Ishikawa (cell line): ENCODE data around the gene ALKBH8.

ENCODE experiments used
- CEBPB ChIP-seq: IDR thresholded peaks from 2 replicates; pipeline ENCODE4 v1.6.1; 2012
- CREB1 ChIP-seq: IDR thresholded peaks from 2 replicates; pipeline ENCODE4 v1.6.1; 2012; ENCODE audit warnings: low read depth
- EGR1 ChIP-seq: IDR thresholded peaks from 2 replicates; pipeline ENCODE4 v1.6.1; 2012
- EP300 ChIP-seq: IDR thresholded peaks from 2 replicates; pipeline ENCODE4 v1.6.1; 2012; ENCODE audit warnings: borderline replicate concordance
- FOXM1 ChIP-seq: IDR thresholded peaks from 2 replicates; pipeline ENCODE4 v1.6.1; 2012; ENCODE audit warnings: low read depth, borderline replicate concordance
- MAX ChIP-seq: IDR thresholded peaks from 2 replicates; pipeline ENCODE4 v1.6.1; 2012
- NFIC ChIP-seq: IDR thresholded peaks from 2 replicates; pipeline ENCODE4 v1.6.1; 2012
- RAD21 ChIP-seq: IDR thresholded peaks from 2 replicates; pipeline ENCODE4 v1.6.1; 2012; ENCODE audit warnings: low read depth
- REST ChIP-seq: IDR thresholded peaks from 2 replicates; pipeline ENCODE4 v1.6.1; 2012; ENCODE audit warnings: low read depth, mild to moderate bottlenecking
- TAF1 ChIP-seq: IDR thresholded peaks from 2 replicates; pipeline ENCODE4 v1.6.1; 2012; ENCODE audit warnings: low read depth, mild to moderate bottlenecking
- TCF12 ChIP-seq: IDR thresholded peaks from 2 replicates; pipeline ENCODE4 v1.6.1; 2012; ENCODE audit warnings: low read depth
- TEAD4 ChIP-seq: IDR thresholded peaks from 2 replicates; pipeline ENCODE4 v1.6.1; 2012
- USF1 ChIP-seq: IDR thresholded peaks from 2 replicates; pipeline ENCODE4 v1.6.1; 2012
- YY1 ChIP-seq: IDR thresholded peaks from 2 replicates; pipeline ENCODE4 v1.6.1; 2012; ENCODE audit warnings: low read depth
- ZBTB7A ChIP-seq: IDR thresholded peaks from 2 replicates; pipeline ENCODE4 v1.6.1; 2012; ENCODE audit warnings: low read depth

The ALKBH8 gene

GRCh38 chr11:107504981-107505380 is 60.6 kb downstream of the ALKBH8 start:
- TF ChIP-seq USF1 (no peak), TAF1 (no peak), REST (no peak), FOXM1 (no peak), YY1 (no peak), NFIC (no peak), ZBTB7A (no peak), TEAD4 (no peak), TCF12 (no peak)

- TF ChIP-seq TEAD4 (no peak), MAX (no peak), CEBPB (no peak), REST (no peak), USF1 (no peak), ZBTB7A (no peak), EP300 (no peak), CREB1 (no peak), TAF1 (no peak), RAD21 (no peak), FOXM1 (no peak), TCF12 (no peak), YY1 (no peak), EGR1 (no peak)
Measured at GRCh38 chr11:107501713-107502112, 63.8 kb downstream of the ALKBH8 start.

- TF ChIP-seq CEBPB: peak; percentile 86
- TF ChIP-seq TEAD4: peak; percentile 82
- TF ChIP-seq MAX: no peak
- TF ChIP-seq TAF1: no peak
- TF ChIP-seq CREB1: no peak
- TF ChIP-seq RAD21: peak; percentile 1; the same call in 1 of the 2 replicates
- peak; percentile 92 for TF ChIP-seq NFIC
- 0 out of 2 replicates have a peak, but pooled peaks have one; percentile 30 for TF ChIP-seq YY1
- TF ChIP-seq USF1: no peak
- TF ChIP-seq EP300: peak; percentile 75; the same call in 1 of the 2 replicates
- peak; percentile 49; the same call in 1 of the 2 replicates for TF ChIP-seq TCF12
- peak; percentile 58; the same call in 1 of the 2 replicates for TF ChIP-seq FOXM1
- TF ChIP-seq EGR1: no peak
- TF ChIP-seq REST: no peak
- no peak for TF ChIP-seq ZBTB7A
Measured at GRCh38 chr11:107496011-107496410, 69.5 kb downstream of the ALKBH8 start.

- TF ChIP-seq REST (no peak), EGR1 (no peak), FOXM1 (no peak), YY1 (no peak), TEAD4 (no peak), CREB1 (no peak), ZBTB7A (no peak), USF1 (no peak)
Measured at GRCh38 chr11:107494055-107494454, 71.5 kb downstream of the ALKBH8 start.
